Muscle layer of duodenum (tissue), 2 donors: ENCODE data around the gene SECISBP2.
"Not testable (repeated sequence)": the region's sequence is repeated elsewhere in the genome, so short reads cannot be mapped to it uniquely, and the experiment has no call there.

ENCODE experiments used
- H3K27ac ChIP-seq: one replicate; pipeline ENCODE4 v1.7.0; 2013; ENCODE audit warnings: mild to moderate bottlenecking, low read length
- H3K27me3 ChIP-seq: one replicate; pipeline ENCODE4 v1.7.0; 2013; ENCODE audit warnings: low read depth, mild to moderate bottlenecking, control low read depth, low read length
- H3K36me3 ChIP-seq, 2 donors: one replicate each; pipeline ENCODE4 v1.7.0; 2013; ENCODE audit warnings: low read length in 2 of 2, control low read depth in 1 of 2, mild to moderate bottlenecking in 1 of 2; ENCODE audit not compliant: insufficient read depth in 2 of 2, control insufficient read depth in 1 of 2
- H3K4me1 ChIP-seq, 2 donors: one replicate each; pipeline ENCODE4 v1.7.0; 2013; ENCODE audit warnings: low read length in 2 of 2, mild to moderate bottlenecking in 2 of 2, control low read depth in 1 of 2, moderate library complexity in 1 of 2; ENCODE audit not compliant: insufficient read depth in 2 of 2, control insufficient read depth in 1 of 2
- H3K4me3 ChIP-seq, 2 donors: one replicate each; pipeline ENCODE4 v1.7.0; 2013; ENCODE audit warnings: low read length in 2 of 2, low read depth in 1 of 2, mild to moderate bottlenecking in 1 of 2
- H3K9me3 ChIP-seq, 2 donors: one replicate each; pipeline ENCODE4 v1.7.0; 2013; ENCODE audit warnings: low read length in 2 of 2, control low read depth in 1 of 2, mild to moderate bottlenecking in 1 of 2; ENCODE audit not compliant: control insufficient read depth in 1 of 2
- donor health status: healthy.

The SECISBP2 gene

GRCh38 chr9:89328064-89328463 is 9.8 kb downstream of the SECISBP2 start:
- Histone ChIP-seq H3K9me3 (no peaks in the 10 kb centered on the region), H3K36me3 (peaks cover 45 to 57% of the 10 kb centered on the region in 2 donors), H3K27me3 (no peaks in the 10 kb centered on the region), H3K4me1 (peaks cover 0 to 4% of the 10 kb centered on the region in 2 donors), H3K27ac (no peak overlapping the region), H3K4me3 (no peak overlapping the region)

- Histone ChIP-seq H3K4me3 (no peak overlapping the region), H3K9me3 (no peaks in the 10 kb centered on the region), H3K27ac (no peak overlapping the region), H3K4me1 (no peaks in the 10 kb centered on the region), H3K36me3 (peaks cover 62 to 76% of the 10 kb centered on the region in 2 donors), H3K27me3 (no peaks in the 10 kb centered on the region)
Measured at GRCh38 chr9:89329917-89330316, 11.6 kb downstream of the SECISBP2 start.

GRCh38 chr9:89330513-89330912 is 12.2 kb downstream of the SECISBP2 start:
- no peak overlapping the region for H3K4me3 ChIP-seq
- no peaks in the 10 kb centered on the region for H3K4me1 ChIP-seq
- H3K9me3 ChIP-seq, result no peaks in the 10 kb centered on the region
- peaks cover 62 to 82% of the 10 kb centered on the region in 2 donors for H3K36me3 ChIP-seq
- H3K27me3 ChIP-seq, result no peaks in the 10 kb centered on the region
- H3K27ac ChIP-seq, result no peak overlapping the region

GRCh38 chr9:89339807-89340206 is 21.5 kb downstream of the SECISBP2 start:
- no peaks in the 10 kb centered on the region for H3K9me3 ChIP-seq
- no peaks in the 10 kb centered on the region for H3K4me1 ChIP-seq
- H3K36me3 ChIP-seq, result peaks cover 36 to 83% of the 10 kb centered on the region in 2 donors
- no peak overlapping the region for H3K27ac ChIP-seq
- H3K4me3 ChIP-seq, result no peak overlapping the region
- H3K27me3 ChIP-seq, result no peaks in the 10 kb centered on the region

GRCh38 chr9:89340332-89340731 is 22.0 kb downstream of the SECISBP2 start:
- H3K36me3 ChIP-seq, result peaks cover 38 to 83% of the 10 kb centered on the region in 2 donors
- no peaks in the 10 kb centered on the region for H3K9me3 ChIP-seq
- no peaks in the 10 kb centered on the region for H3K4me1 ChIP-seq
- H3K27me3 ChIP-seq, result no peaks in the 10 kb centered on the region
- H3K4me3 ChIP-seq, result no peak overlapping the region
- no peak overlapping the region for H3K27ac ChIP-seq

GRCh38 chr9:89342213-89342612 is 23.9 kb downstream of the SECISBP2 start:
- Histone ChIP-seq H3K36me3 (peaks cover 52 to 90% of the 10 kb centered on the region in 2 donors), H3K4me1 (no peaks in the 10 kb centered on the region), H3K9me3 (no peaks in the 10 kb centered on the region), H3K4me3 (no peak overlapping the region), H3K27ac (no peak overlapping the region), H3K27me3 (no peaks in the 10 kb centered on the region)

- Histone ChIP-seq H3K4me1 (no peaks in the 10 kb centered on the region), H3K27ac (no peak overlapping the region), H3K27me3 (no peaks in the 10 kb centered on the region), H3K9me3 (no peaks in the 10 kb centered on the region), H3K4me3 (no peak overlapping the region), H3K36me3 (peaks cover 53 to 92% of the 10 kb centered on the region in 2 donors)
Measured at GRCh38 chr9:89342948-89343347, 24.6 kb downstream of the SECISBP2 start.

GRCh38 chr9:89343812-89344211 is 25.5 kb downstream of the SECISBP2 start:
- H3K4me3 ChIP-seq, H3K9me3 ChIP-seq: not testable (repeated sequence)
- peaks cover 55 to 93% of the 10 kb centered on the region in 2 donors for H3K36me3 ChIP-seq

GRCh38 chr9:89345476-89345875 is 27.2 kb downstream of the SECISBP2 start:
- H3K4me3 ChIP-seq, result no peak overlapping the region
- H3K36me3 ChIP-seq, result peaks cover 59 to 95% of the 10 kb centered on the region in 2 donors
- no peak overlapping the region for H3K27ac ChIP-seq
- H3K27me3 ChIP-seq, result no peaks in the 10 kb centered on the region
- no peaks in the 10 kb centered on the region for H3K4me1 ChIP-seq
- H3K9me3 ChIP-seq, result no peaks in the 10 kb centered on the region

More at GRCh38 chr9:89343812-89344211, 25.5 kb downstream of the SECISBP2 start:
- H3K27me3 ChIP-seq, H3K4me1 ChIP-seq, H3K27ac ChIP-seq: not testable (repeated sequence)

- Histone ChIP-seq H3K4me1 (no peaks in the 10 kb centered on the region), H3K9me3 (no peaks in the 10 kb centered on the region), H3K4me3 (no peak overlapping the region), H3K36me3 (peaks cover 68 to 95% of the 10 kb centered on the region in 2 donors), H3K27ac (no peak overlapping the region), H3K27me3 (no peaks in the 10 kb centered on the region)
Measured at GRCh38 chr9:89346696-89347095, 28.4 kb downstream of the SECISBP2 start.

- Histone ChIP-seq H3K27me3 (no peaks in the 10 kb centered on the region), H3K9me3 (no peaks in the 10 kb centered on the region), H3K27ac (no peak overlapping the region), H3K4me3 (no peak overlapping the region), H3K4me1 (no peaks in the 10 kb centered on the region), H3K36me3 (peaks cover 66 to 94% of the 10 kb centered on the region in 2 donors)
Measured at GRCh38 chr9:89347651-89348050, 29.4 kb downstream of the SECISBP2 start.

GRCh38 chr9:89349607-89350006 is 31.3 kb downstream of the SECISBP2 start:
- H3K36me3 ChIP-seq, result peaks cover 78 to 88% of the 10 kb centered on the region in 2 donors
- no peak overlapping the region for H3K27ac ChIP-seq
- H3K27me3 ChIP-seq, result no peaks in the 10 kb centered on the region
- H3K9me3 ChIP-seq, result no peaks in the 10 kb centered on the region
- no peaks in the 10 kb centered on the region for H3K4me1 ChIP-seq
- H3K4me3 ChIP-seq, result no peak overlapping the region
